B cell (primary cell): Measurements from ENCODE around the gene S100A12. TPM values are rescaled to one million over a fixed set of nuclear protein-coding genes. Genes with fewer than 3 reads are reported as not detected.

Experiments
- ATAC-seq: fragments of 200-7000 bp; cut with Tn5 transposase; one replicate; pipeline ENCODE4 v1.10.0; 2021; ENCODE audit warnings: low read depth, mild to moderate bottlenecking, moderate number of reproducible peaks, moderate library complexity
- CTCF ChIA-PET: fragments of 350-600 bp; sonication (Branson Sonifier 250); formaldehyde crosslinking; loops from one replicate; lab custom pipeline; 2021; ENCODE audit warnings: antibody characterized with exemption, inconsistent platforms; lab: Charles Lee
- POLR2A ChIA-PET: fragments of 350-600 bp; sonication (Branson Sonifier 250); formaldehyde crosslinking; loops from one replicate; lab custom pipeline; 2021; ENCODE audit warnings: antibody characterized with exemption; lab: Charles Lee
- DNase-seq: peaks from one replicate; pipeline ENCODE4 v3.0.0; 2013
- H2AFZ ChIP-seq: 2 replicates; pipeline ENCODE4 v1.6.1; 2012; ENCODE audit warnings: mild to moderate bottlenecking, low read depth, low read length; ENCODE audit not compliant: insufficient read depth, poor library complexity, severe bottlenecking
- H3K27ac ChIP-seq, 2 donors: 1 replicate in 1 of 2; 2 replicates in 1 of 2; pipeline ENCODE4 v1.5.1; 2012 to 2013; ENCODE audit warnings: low read length in 2 of 2, mild to moderate bottlenecking in 2 of 2, moderate library complexity in 1 of 2
- H3K27me3 ChIP-seq, 4 experiments: fragments of 200-600 bp in 1 of 4; sonication (generic) in 1 of 4; replicated peaks in 1 of 4; 1 replicate in 2 of 4; 2 replicates in 2 of 4; pipeline versions ENCODE4 v1.6.1 to v1.7.0; 2013 to 2016; ENCODE audit warnings: low read length in 3 of 4, mild to moderate bottlenecking in 2 of 4, mixed read lengths in 1 of 4, moderate library complexity in 1 of 4; ENCODE audit not compliant: insufficient read depth in 4 of 4, control insufficient read depth in 3 of 4; ENCODE audit errors: control extremely low read depth in 1 of 4
- H3K36me3 ChIP-seq, 2 experiments: replicated peaks in 1 of 2; 1 replicate in 1 of 2; 2 replicates in 1 of 2; pipeline versions ENCODE4 v1.6.1 to v1.7.1; 2013; ENCODE audit warnings: low read length in 1 of 2; ENCODE audit not compliant: insufficient read depth in 2 of 2, control insufficient read depth in 1 of 2; ENCODE audit errors: control extremely low read depth in 1 of 2, extremely low read depth in 1 of 2
- H3K4me1 ChIP-seq, 2 donors: fragments of 200-600 bp in 1 of 2; sonication (generic) in 1 of 2; 1 replicate in 1 of 2; 2 replicates in 1 of 2; pipeline versions ENCODE4 v1.5.1 to v1.6.1; 2013 to 2017; ENCODE audit warnings: low read length in 2 of 2; ENCODE audit not compliant: control insufficient read depth in 2 of 2, insufficient read depth in 2 of 2
- H3K4me2 ChIP-seq: replicated peaks from 2 replicates; pipeline ENCODE3; 2012; ENCODE audit warnings: mild to moderate bottlenecking, low read depth, low read length; ENCODE audit not compliant: poor library complexity, severe bottlenecking
- H3K4me3 ChIP-seq, 5 experiments: fragments of 200-600 bp in 1 of 5; sonication (generic) in 1 of 5; 1 replicate in 3 of 5; 2 replicates in 2 of 5; pipeline versions ENCODE4 v1.5.1 to v1.7.0; 2011 to 2016; ENCODE audit warnings: low read length in 4 of 5, mild to moderate bottlenecking in 4 of 5, low read depth in 2 of 5, control low read depth in 1 of 5, moderate library complexity in 1 of 5; ENCODE audit not compliant: insufficient read depth in 1 of 5; ENCODE audit errors: control extremely low read depth in 1 of 5, extremely low read depth in 1 of 5
- H3K79me2 ChIP-seq: fragments of 200-600 bp; sonication (generic); one replicate; pipeline ENCODE4 v1.6.0; 2016; ENCODE audit warnings: low read length; ENCODE audit not compliant: control insufficient read depth, insufficient read depth
- H3K9ac ChIP-seq: fragments of 200-600 bp; sonication (generic); 2 replicates; pipeline ENCODE4 v1.6.1; 2017; ENCODE audit warnings: mild to moderate bottlenecking, low read length, moderate library complexity
- H3K9me3 ChIP-seq, 3 donors: one replicate each; pipeline versions ENCODE4 v1.6.1 to v1.7.1; 2013; ENCODE audit warnings: low read length in 2 of 3; ENCODE audit not compliant: control insufficient read depth in 2 of 3, insufficient read depth in 1 of 3; ENCODE audit errors: control extremely low read depth in 1 of 3
- H4K20me1 ChIP-seq: 2 replicates; pipeline ENCODE4 v1.6.0; 2012; ENCODE audit warnings: mild to moderate bottlenecking, low read length; ENCODE audit not compliant: insufficient read depth, control insufficient read depth, poor library complexity, severe bottlenecking
- H3K27ac Mint-ChIP-seq: one replicate; pipeline ENCODE4 v1.8.0; 2021; ENCODE audit warnings: mixed read lengths
- H3K27me3 Mint-ChIP-seq: one replicate; pipeline ENCODE4 v1.8.0; 2021; ENCODE audit warnings: mixed read lengths
- H3K4me1 Mint-ChIP-seq: one replicate; pipeline ENCODE4 v1.8.0; 2021; ENCODE audit warnings: mixed read lengths
- H3K4me3 Mint-ChIP-seq: one replicate; pipeline ENCODE4 v1.8.0; 2021; ENCODE audit warnings: mixed read lengths
- H3K9me3 Mint-ChIP-seq: one replicate; pipeline ENCODE4 v1.8.0; 2022; ENCODE audit warnings: mixed read lengths; ENCODE audit not compliant: insufficient read depth
- EZH2 ChIP-seq: IDR thresholded peaks from 2 replicates; pipeline ENCODE4 v1.6.1; 2012; ENCODE audit warnings: borderline replicate concordance, low read depth, mild to moderate bottlenecking, moderate library complexity, low read length; ENCODE audit not compliant: insufficient read depth, poor library complexity, severe bottlenecking
- WGBS: methylation state at CpG from one replicate; pipeline ENCODE4 v1.1.5; 2013; ENCODE audit warnings: missing lambda C conversion rate; ENCODE audit not compliant: insufficient coverage; 5-methylcytosine and 5-hydroxymethylcytosine counted together
- intact Hi-C: fragments of 100-400 bp; cut with micrococcal nuclease; formaldehyde crosslinking; loops from one replicate; pipeline ENCODE4 v1.10.0; 2022
- polyA plus RNA-seq: library from polyadenylated mRNA; depleted of rRNA; stranded (reverse); fragments of >200 nt; gene quantifications from 2 replicates; pipeline ENCODE4 v1.2.3, GENCODE V29; 2012
- total RNA-seq, 2 donors: library from RNA; stranded (reverse); fragments of 120-200 nt in 1 of 2; gene quantifications; 1 replicate in 1 of 2; 2 replicates in 1 of 2; pipeline versions ENCODE4 v1.2.3 to v1.2.4, GENCODE V29; 2013 to 2022
- TF ChIP-seq, protein P1 (sequence below): fragments of 200-600 bp; IDR thresholded peaks from one replicate; pipeline ENCODE4 v1.8.0; 2022; ENCODE audit warnings: antibody characterized with exemption, mild to moderate bottlenecking

S100A12 gene
- total and polyA plus RNA-seq, 2 donors (not counting 1 experiment from before 2014, with no cell fraction given), result 3.4 TPM; not detected in 1

DNA sequence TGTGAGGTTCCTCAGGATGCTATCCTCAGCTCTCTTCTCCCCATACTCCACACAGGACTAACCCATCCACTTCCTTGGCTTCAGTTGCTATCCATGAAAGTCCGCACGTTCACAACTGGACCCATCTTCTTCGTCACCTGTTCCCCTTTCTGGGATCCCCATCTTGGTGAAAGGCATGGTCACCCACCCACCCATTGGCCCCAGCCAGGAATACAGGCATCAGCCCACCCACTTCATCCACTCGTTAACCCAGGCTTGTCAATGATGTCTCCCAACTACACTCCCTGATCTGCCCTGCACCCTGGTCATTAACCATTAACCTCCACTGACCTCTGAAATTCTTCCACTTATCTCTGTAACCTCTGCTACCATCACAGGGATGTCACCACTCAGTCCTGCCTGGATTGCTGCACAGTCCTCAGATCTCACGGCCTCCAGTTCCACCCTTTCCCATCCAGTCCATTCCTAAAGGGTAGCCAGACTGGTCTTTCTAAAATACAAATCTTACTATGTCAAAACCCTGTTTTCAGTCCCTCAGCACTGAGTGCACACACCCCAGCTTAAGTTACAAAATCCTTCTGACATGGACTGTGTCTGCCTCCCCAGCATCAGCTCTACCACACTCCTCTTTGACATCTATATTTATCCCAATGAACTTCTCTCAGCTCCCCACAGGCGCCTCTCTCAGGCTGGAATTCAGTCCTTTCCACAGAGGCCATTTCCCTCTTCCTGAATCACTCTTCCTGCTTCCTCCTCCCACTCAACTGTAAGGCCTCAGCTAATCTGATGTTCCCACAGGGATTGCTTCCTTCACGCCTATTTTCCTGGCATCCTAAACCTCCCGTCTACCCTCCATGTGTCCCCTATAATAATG is 37.2 kb downstream of the S100A12 start:
- Histone ChIP-seq H3K4me1 (peaks cover 0 to 3% of the 10 kb centered on the region in 2 donors), H3K4me3 (no peak overlapping the region), H2AFZ (no peak overlapping the region), H3K36me3 (no peaks in the 10 kb centered on the region), H3K9me3 (no peaks in the 10 kb centered on the region), H3K79me2 (no peaks in the 10 kb centered on the region), H3K27ac (no peak overlapping the region), H3K27me3 (peaks cover 0 to 42% (median 13%) of the 10 kb centered on the region in 4 experiments), H3K4me2 (no peak overlapping the region), H3K9ac (no peak overlapping the region), H4K20me1 (no peaks in the 10 kb centered on the region)
- DNase-seq (no peak), ATAC-seq (no peak)
- Mint-ChIP-seq H3K9me3 (no peaks in the 10 kb centered on the region), H3K4me3 (no peak overlapping the region), H3K27ac (no peak overlapping the region), H3K27me3 (peaks cover 57% of the 10 kb centered on the region), H3K4me1 (no peaks in the 10 kb centered on the region)
- intact Hi-C loops, result no loop called here
- ChIA-PET CTCF (no interaction called here), POLR2A (no interaction called here)
- no peak for TF ChIP-seq EZH2
- TF ChIP-seq, protein P1, sequence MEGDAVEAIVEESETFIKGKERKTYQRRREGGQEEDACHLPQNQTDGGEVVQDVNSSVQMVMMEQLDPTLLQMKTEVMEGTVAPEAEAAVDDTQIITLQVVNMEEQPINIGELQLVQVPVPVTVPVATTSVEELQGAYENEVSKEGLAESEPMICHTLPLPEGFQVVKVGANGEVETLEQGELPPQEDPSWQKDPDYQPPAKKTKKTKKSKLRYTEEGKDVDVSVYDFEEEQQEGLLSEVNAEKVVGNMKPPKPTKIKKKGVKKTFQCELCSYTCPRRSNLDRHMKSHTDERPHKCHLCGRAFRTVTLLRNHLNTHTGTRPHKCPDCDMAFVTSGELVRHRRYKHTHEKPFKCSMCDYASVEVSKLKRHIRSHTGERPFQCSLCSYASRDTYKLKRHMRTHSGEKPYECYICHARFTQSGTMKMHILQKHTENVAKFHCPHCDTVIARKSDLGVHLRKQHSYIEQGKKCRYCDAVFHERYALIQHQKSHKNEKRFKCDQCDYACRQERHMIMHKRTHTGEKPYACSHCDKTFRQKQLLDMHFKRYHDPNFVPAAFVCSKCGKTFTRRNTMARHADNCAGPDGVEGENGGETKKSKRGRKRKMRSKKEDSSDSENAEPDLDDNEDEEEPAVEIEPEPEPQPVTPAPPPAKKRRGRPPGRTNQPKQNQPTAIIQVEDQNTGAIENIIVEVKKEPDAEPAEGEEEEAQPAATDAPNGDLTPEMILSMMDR, result no peak
- WGBS, result 88% methylated on average over 8 of the region's 8 CpGs

DNA sequence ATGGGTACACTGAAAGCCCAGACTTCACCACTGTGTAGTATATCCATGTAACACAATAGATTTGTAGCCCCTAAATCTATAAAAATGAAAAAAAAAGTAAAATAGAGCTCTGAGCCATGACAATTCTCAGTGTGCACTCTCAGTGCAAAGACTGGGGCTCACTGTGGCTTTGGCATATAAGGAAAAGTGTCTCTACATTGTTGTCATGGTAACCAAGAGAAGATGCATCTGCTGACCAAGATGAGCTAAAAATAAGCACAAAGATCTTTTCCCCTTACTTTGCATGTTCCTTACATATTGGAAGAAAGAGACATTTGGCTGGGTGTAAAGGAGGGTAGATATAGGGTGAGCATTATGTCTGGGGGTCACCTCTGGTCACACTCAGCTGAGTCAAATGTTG is 38.8 kb downstream of the S100A12 start:
- H3K27me3 Mint-ChIP-seq, result peaks cover 45% of the 10 kb centered on the region

More for the DNA sequence above, 38.8 kb downstream of the S100A12 start:
- Histone ChIP-seq H3K79me2 (no peaks in the 10 kb centered on the region), H3K4me1 (peaks cover 0 to 3% of the 10 kb centered on the region in 2 donors), H4K20me1 (no peaks in the 10 kb centered on the region), H3K4me3 (no peak overlapping the region), H3K27ac (no peak overlapping the region), H3K36me3 (no peaks in the 10 kb centered on the region), H2AFZ (no peak overlapping the region), H3K4me2 (no peak overlapping the region), H3K9ac (no peak overlapping the region), H3K27me3 (peaks cover 0 to 34% (median 12%) of the 10 kb centered on the region in 4 experiments), H3K9me3 (peaks cover 0 to 3% (median 2%) of the 10 kb centered on the region in 3 donors)
- no peak for ATAC-seq
- POLR2A ChIA-PET, result no interaction called here
- TF ChIP-seq, protein P1, result no peak
- no peak for TF ChIP-seq EZH2
- Mint-ChIP-seq H3K4me3 (no peak overlapping the region), H3K27ac (no peak overlapping the region), H3K9me3 (no peaks in the 10 kb centered on the region), H3K4me1 (no peaks in the 10 kb centered on the region)
- intact Hi-C loops, result no loop called here
- no peak for DNase-seq
- CTCF ChIA-PET, result interaction anchor here (1.5 kb wide), 1 partner anchor 16 kb away, joined by 8 read pairs; no protein-coding TSS in a partner anchor
